ENCODE results near the gene NFXL1.

The NFXL1 gene

GRCh38 chr4:47830265-47831025 is 83.9 kb downstream of the NFXL1 start:
- TF ChIP-seq FOXP2 (optimal IDR thresholded peaks at IDR 0.05; ENCODE audit: borderline replicate concordance, extremely low read depth, extremely low read length, insufficient read depth) = no peak
- no peak for TF ChIP-seq TAF1 (IDR thresholded peaks at IDR 0.05; ENCODE audit: borderline replicate concordance, insufficient read depth, low read length)
- no peak for TF ChIP-seq SIN3A (IDR thresholded peaks at IDR 0.05; ENCODE audit: borderline replicate concordance, insufficient read depth, low read length)
- TF ChIP-seq POLR2AphosphoS5 (IDR thresholded peaks at IDR 0.05; ENCODE audit: low read depth, low read length) = no peak
- TF ChIP-seq, protein P1, sequence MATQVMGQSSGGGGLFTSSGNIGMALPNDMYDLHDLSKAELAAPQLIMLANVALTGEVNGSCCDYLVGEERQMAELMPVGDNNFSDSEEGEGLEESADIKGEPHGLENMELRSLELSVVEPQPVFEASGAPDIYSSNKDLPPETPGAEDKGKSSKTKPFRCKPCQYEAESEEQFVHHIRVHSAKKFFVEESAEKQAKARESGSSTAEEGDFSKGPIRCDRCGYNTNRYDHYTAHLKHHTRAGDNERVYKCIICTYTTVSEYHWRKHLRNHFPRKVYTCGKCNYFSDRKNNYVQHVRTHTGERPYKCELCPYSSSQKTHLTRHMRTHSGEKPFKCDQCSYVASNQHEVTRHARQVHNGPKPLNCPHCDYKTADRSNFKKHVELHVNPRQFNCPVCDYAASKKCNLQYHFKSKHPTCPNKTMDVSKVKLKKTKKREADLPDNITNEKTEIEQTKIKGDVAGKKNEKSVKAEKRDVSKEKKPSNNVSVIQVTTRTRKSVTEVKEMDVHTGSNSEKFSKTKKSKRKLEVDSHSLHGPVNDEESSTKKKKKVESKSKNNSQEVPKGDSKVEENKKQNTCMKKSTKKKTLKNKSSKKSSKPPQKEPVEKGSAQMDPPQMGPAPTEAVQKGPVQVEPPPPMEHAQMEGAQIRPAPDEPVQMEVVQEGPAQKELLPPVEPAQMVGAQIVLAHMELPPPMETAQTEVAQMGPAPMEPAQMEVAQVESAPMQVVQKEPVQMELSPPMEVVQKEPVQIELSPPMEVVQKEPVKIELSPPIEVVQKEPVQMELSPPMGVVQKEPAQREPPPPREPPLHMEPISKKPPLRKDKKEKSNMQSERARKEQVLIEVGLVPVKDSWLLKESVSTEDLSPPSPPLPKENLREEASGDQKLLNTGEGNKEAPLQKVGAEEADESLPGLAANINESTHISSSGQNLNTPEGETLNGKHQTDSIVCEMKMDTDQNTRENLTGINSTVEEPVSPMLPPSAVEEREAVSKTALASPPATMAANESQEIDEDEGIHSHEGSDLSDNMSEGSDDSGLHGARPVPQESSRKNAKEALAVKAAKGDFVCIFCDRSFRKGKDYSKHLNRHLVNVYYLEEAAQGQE (IDR thresholded peaks at IDR 0.05; ENCODE audit: insufficient read depth in 1 of 2, low read depth in 2 of 2, low read length in 2 of 2) = no peak

DNA sequence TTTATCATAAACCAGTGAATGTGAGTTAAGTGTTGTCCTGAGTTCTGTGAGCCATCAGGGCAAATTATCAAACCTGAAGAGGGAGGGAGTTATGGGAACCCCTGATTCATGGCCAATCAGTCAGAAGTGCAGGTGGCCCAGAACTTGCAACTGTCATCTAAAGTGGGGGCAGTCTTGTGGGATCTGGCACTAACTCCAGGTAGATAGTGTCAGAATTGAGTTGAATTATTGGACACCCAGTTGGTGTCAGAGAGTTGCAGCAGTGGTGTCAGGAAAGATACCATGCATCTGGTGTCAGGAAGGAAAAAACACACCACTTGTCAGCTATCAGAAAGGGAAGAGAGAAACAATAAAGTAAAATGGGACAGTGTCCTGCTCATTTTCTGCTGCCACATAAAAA is 84.9 kb downstream of the NFXL1 start:
- TF ChIP-seq FOXP2 (optimal IDR thresholded peaks at IDR 0.05; ENCODE audit: borderline replicate concordance, extremely low read depth, extremely low read length, insufficient read depth) = no peak

DNA sequence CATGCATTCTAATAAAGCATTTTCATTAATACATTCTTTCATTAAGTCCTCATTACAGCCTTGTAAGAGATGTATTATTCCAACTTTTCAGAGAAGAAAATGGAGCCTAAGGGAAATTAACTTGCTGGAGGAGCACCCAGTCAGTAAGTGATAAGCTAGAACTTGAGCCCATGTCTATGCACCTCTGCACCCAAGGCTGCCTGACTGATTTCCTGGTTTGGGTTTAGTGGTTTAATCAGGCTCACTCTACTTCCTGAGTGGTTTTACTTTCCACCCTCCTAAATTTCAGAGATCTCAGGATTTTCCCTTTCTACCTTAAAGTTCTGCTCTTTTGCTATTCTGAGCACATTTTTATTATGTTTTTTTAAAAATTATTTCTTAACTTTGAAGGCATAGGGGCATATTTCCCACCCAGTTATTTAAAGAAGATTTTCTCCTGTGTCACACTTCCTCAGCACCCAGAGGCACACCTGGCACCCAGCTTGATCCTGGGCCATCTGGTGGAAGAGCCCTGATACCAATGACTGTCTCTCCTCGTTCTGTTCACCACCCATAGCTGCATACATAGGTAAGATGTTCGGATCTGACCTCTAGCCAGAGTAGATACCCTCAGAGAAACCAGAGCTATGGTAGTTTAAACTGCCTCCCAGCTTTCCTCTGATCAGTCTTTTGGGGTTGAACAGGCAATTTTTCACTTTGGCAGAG is 86.9 kb downstream of the NFXL1 start:
- TF ChIP-seq SIN3A (IDR thresholded peaks at IDR 0.05; ENCODE audit: borderline replicate concordance, insufficient read depth, low read length) (no peak), TAF1 (IDR thresholded peaks at IDR 0.05; ENCODE audit: borderline replicate concordance, insufficient read depth, low read length) (no peak), POLR2AphosphoS5 (IDR thresholded peaks at IDR 0.05; ENCODE audit: low read depth, low read length) (no peak), FOXP2 (optimal IDR thresholded peaks at IDR 0.05; ENCODE audit: borderline replicate concordance, extremely low read depth, extremely low read length, insufficient read depth) (no peak)
- TF ChIP-seq, protein P1 (IDR thresholded peaks at IDR 0.05; ENCODE audit: insufficient read depth in 1 of 2, low read depth in 2 of 2, low read length in 2 of 2) = no peak

DNA sequence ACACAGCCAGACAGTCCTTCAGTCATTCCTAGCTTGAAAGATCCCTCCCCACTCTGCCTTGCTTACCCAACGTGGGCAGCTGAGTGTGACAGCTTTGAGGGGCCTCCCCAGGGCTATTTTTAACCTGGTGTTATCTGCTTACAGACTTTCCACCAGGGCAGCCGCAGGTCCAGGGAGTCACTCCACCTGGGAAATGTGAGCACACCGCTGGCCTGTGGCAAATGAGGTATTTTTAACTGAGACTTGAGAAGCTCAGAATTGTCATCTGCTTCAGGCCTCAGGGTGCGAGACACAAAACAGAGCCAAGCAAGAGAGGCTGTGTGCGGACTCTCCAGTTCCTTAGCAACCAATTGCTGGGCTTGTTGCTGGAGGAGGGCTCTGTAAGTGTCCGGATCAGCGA is 89.5 kb downstream of the NFXL1 start:
- TF ChIP-seq SIN3A (IDR thresholded peaks at IDR 0.05; ENCODE audit: borderline replicate concordance, insufficient read depth, low read length) (no peak), TAF1 (IDR thresholded peaks at IDR 0.05; ENCODE audit: borderline replicate concordance, insufficient read depth, low read length) (no peak), POLR2AphosphoS5 (IDR thresholded peaks at IDR 0.05; ENCODE audit: low read depth, low read length) (no peak), FOXP2 (optimal IDR thresholded peaks at IDR 0.05; ENCODE audit: borderline replicate concordance, extremely low read depth, extremely low read length, insufficient read depth) (no peak)
- TF ChIP-seq, protein P1 (IDR thresholded peaks at IDR 0.05; ENCODE audit: insufficient read depth in 1 of 2, low read depth in 2 of 2, low read length in 2 of 2) = no peak

DNA sequence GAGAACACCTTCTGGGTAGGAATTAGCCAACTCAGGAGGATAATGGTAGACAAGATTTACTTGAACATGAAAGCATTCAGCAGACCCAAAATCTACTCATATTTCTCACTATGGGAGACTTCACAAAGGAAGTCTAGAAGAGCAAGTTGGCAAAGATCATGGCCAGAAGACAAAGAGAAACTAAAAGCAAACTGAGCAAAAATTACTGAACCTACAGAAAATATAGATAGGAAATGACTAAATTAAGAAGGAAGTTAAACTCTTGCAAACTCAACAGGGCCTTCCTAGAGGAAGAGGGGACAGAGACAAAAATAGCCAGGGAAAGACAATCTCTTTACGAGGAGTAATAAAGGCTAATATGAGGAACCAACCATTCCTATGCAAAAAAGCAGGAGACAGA is 95.2 kb downstream of the NFXL1 start:
- TF ChIP-seq, protein P1 (IDR thresholded peaks at IDR 0.05; ENCODE audit: insufficient read depth in 1 of 2, low read depth in 2 of 2, low read length in 2 of 2) = no peak
- TF ChIP-seq FOXP2 (optimal IDR thresholded peaks at IDR 0.05; ENCODE audit: borderline replicate concordance, extremely low read depth, extremely low read length, insufficient read depth) = no peak
- no peak for TF ChIP-seq POLR2AphosphoS5 (IDR thresholded peaks at IDR 0.05; ENCODE audit: low read depth, low read length)
- no peak for TF ChIP-seq TAF1 (IDR thresholded peaks at IDR 0.05; ENCODE audit: borderline replicate concordance, insufficient read depth, low read length)
- no peak for TF ChIP-seq SIN3A (IDR thresholded peaks at IDR 0.05; ENCODE audit: borderline replicate concordance, insufficient read depth, low read length)

Data from PFSK-1 (cell line).